ENCODE data around the gene DGKD.

The DGKD gene

GRCh38 chr2:233413559-233414272 is 59.4 kb downstream of the DGKD start:
- peak; percentile 48 for DNase-seq

DNA sequence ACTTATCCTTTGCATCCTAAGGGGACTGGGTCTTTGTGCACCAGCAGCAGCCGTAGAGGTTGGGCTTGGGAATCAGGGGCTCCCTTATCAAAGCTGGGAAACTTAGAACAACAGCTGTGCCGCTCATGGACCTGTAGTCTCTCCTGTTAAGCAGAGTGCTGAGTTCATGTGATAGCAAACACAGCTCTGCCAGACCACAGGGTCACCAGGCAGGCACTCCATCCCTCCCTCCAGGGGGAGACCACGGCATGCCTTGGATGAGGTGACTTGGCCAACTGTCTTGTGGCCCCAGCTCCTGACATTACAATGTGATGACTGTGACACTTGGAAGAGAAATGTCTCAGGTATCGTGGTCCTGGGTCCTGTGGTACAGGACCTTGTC is 60.0 kb downstream of the DGKD start:
- no peak for DNase-seq

- DNase-seq: peak; percentile 20
These were observed 60.7 kb downstream of the DGKD start for GRCh38 chr2:233414777-233415570.

GRCh38 chr2:233416199-233416598 is 61.9 kb downstream of the DGKD start:
- no peak for DNase-seq

GRCh38 chr2:233416706-233417105 is 62.4 kb downstream of the DGKD start:
- no peak for DNase-seq

GRCh38 chr2:233417282-233417681 is 63.0 kb downstream of the DGKD start:
- no peak for DNase-seq

DNA sequence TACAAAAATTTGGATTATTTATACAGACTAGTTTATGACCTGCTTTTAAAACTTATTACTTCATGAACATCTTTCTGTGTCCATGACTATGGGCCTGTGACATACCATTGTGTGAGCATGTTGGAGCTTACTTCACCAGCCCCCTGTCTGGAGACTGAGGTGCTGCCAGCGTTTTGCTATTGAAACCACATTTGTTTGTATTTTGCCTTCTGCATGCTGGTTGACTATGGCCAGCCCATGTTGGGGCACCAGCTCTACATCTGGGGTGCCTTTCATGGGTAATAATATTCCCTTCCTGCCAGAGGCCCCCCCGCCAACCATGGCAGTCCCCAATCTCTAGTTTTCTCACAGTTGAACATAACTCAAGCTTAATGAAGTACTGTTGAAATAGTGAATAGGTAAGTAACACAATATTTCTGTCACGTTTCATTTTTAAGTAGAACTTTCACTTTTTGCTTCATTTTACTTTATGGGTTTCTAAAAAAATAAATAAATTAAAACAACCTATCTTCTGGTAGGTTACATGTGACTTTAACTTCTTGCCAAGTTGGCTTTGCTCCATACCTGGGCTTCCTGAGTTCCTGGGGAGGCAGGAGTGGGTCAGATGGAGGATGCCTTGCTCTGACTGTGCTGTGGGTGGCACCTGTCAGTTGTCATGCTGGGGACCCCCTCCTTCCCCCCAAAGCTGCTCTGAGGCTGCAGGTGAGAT is 63.9 kb downstream of the DGKD start:
- DNase-seq: no peak

DNA sequence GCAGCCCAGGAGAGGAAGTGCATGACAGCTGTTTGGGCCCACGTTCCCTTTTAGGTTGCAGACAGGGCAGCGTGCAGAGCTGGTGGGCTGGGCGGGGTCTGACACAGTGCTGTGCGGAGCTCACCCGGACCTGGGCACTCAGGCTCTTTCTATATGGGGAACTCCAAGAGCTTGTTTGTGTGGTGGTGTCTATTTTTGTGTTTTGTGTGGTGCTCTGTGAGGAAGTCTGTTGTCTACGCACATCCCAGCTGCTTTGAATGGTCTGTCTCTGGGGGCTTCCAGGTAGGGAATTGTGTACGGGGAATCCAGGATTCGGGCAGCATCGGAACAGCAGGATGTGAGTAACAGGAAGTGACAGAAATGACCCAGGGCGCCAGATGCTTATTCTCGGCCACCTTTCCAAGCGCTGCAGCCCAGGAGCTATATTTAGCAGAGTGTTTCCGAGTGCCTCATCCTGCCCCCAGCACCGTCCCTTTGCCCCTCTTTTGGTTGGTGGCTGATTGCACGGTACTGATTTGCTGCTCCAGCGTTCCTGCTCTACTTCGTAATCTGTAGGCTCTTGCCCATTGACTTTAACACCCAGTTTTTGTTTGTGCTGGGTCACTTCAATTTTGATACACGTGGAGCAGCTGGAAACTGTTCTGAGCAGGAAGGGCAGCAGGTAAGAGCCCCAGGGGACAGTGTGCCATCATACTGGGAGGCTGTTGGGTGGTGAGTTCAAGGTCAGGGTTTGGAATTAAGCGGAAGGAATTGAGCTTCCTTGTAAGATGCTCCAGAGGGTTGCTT is 64.7 kb downstream of the DGKD start:
- DNase-seq: peak; percentile 44

DNA sequence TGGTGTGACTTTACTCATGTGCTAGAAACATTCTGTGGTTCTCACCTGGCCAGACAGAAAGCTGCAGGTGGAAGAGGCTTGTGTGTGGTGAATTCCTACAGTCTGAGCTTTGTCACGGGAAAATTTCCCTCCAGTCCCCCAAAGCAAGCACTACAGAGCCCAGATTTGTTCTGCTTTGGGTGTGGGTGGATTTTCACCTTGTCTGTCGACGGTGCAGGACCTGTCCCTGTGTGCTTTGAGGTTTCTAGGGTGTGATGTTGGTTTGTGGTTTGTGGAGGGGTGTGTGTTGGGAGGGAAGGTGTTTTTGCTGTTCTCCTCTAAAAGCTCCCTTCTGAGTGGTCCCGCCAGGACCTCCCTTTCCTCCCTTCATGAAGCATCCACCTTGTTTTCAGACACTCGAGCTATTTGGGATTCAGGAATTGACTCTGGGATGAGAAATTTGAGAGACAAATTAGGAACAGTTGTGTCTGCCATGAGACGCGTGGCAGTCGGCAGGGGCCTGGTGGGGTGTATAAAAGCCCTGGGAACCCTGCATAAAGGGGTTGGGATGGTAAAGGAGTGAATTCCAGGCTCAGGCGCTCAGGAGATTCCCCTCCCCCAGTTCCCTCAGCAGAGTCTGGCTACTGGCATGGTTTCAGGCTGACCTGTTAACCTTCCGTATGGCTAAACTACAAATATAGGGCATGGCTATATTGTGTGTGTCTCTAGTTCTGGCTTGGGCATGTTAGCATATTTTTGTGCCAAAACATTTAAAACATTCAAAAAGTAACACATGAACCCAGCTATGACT is 65.5 kb downstream of the DGKD start:
- no peak for DNase-seq

- no peak for DNase-seq
These were observed 67.0 kb downstream of the DGKD start for GRCh38 chr2:233421091-233421816.

DNA sequence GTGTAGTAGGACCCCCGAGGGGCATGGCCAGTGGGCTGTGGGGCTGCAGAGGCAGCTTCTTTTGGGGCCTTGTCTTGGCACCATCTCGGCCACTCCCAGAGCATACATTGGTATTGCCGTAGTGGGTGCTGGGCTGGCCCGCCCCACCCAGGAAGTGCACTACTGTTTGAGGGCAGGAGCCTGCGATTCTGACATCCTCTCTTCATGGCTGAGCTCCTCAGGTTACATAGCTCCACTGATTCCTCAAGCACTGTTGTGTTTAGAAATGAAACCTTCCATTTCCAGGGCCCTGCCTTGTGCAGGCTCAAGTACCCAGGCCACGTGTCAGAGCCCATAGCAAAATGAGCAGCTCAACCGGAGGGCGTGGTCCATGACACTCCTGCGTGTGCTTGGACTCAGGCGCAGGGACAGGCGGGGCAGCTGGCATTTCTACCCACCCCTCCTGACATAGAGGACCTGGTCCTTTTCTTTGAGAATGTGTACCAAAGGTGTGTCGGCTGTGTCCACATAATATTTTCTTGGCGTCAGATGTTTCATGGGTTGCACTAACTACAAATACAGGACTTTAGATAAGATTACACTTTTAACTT is 67.9 kb downstream of the DGKD start:
- no peak for DNase-seq

- no peak for DNase-seq
These were observed 68.6 kb downstream of the DGKD start for GRCh38 chr2:233422649-233423551.

- no peak for DNase-seq
These were observed 69.2 kb downstream of the DGKD start for GRCh38 chr2:233423552-233423860.

- no peak for DNase-seq
These were observed 70.1 kb downstream of the DGKD start for GRCh38 chr2:233424154-233424951.

DNA sequence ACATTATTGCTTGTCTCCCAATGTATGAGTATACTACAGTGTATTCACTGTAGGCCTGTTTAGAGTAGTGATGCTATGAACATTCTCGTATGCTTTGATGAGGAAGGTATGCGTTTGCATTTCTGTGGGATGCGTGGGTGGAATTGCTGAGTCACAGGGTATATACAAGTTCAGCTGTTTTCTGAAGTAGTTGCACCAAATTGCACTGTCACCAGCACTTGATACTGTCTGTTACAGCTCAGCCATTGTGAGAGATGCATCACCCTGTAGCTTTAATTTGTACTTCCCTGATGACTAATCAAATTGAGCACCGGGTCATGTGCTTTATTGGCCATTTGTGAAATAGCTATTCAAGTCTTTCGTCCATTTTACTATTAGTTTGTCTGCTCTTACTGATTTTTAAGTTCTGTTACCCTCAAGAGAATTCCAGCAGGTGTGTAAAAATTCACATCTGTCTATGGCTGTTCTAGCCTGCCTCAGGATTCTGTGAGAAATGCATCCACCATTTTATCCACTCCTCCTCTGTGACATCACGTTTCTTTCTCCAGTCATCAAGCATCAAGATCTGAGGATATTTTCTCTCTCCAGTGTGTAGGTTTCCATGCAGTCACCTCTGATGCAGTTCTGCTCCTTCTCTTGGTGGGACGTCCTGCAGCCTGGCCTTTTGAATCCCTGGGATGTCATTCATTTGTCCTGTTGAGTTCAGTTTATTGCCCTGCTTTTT is 72.5 kb downstream of the DGKD start:
- peak; percentile 87 for DNase-seq

GRCh38 chr2:233428008-233428407 is 73.7 kb downstream of the DGKD start:
- no peak for DNase-seq

DNA sequence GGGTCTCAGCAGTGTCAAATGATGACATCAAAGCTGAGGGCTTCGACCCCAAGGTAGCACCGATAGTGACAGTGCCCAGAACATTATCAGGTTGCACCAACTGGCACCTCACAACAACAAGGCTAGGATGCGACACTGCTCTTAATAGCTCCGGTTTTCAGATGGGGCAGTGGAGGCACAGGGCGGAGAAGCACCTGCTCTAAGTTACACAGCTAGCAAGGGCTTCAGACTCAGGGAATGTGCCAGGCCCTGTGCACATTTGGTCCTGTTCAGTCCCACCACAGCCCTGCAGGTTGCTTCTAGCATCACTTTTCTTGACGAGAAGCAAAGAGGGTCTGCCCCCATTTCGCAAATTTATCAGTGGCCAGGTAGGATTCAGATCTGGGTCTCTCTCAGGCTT is 74.1 kb downstream of the DGKD start:
- no peak for DNase-seq

DNA sequence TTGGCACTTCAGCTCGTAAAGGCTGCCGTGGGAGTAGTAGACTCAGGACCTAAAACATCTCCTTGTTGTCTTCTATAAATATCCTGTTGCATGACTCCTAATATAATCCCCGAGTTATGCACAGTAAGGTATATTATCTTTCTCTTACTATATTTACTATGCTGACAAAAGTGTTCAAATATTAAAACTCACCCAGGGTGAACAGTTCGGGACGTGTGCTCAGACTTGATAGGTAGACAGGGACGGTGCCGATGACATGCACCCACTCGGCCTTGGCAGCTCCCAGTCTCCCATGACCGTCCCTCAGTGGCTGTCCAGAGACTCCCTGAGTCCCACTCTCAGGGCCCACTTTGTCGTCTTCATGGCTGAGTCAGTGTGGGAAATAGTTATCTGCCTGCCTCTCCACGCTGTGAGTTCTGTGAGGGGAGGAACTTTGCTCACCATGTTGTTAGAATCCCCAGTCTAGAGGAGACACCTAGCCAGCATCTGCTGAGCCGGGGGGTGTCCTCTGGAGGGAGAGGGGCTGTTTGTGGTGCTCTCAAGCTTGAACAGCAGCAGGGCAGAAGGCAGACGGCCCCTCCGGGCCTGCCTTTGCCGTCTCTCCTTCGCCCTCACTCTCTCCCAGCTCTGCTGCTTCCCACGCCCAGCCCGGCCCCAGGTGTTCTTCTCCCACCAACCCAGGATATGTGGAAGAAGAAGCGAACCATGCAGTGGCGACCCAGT is 75.0 kb downstream of the DGKD start:
- DNase-seq: no peak
